GM12874 (cell line): ENCODE measurements around the gene JPT1.

Experiments
- CTCF ChIP-seq: IDR thresholded peaks from 2 replicates; pipeline ENCODE4 v1.5.1; 2011; ENCODE audit warnings: low read depth, mild to moderate bottlenecking, control low read depth, low read length, moderate library complexity; ENCODE audit not compliant: insufficient read depth

The JPT1 gene

DNA sequence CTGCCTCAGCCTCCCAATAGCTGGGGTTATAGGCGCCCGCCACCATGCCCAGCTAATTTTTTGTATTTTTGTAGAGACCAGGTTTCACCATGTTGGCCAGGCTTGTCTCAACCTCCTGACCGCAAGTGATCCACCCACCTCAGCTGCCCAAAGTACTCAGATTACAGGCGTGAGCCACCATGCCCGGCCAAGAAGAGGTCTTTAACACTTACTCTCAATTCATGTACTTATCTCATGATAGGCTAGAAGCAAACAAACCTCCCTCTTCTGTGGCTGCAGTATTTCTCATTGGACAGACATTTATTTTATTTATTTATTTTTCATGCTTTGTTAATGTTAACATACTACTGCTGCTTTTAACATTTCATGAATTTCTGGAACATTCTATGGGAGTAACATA, 15.8 kb downstream of the JPT1 start:
- no peak for TF ChIP-seq CTCF

DNA sequence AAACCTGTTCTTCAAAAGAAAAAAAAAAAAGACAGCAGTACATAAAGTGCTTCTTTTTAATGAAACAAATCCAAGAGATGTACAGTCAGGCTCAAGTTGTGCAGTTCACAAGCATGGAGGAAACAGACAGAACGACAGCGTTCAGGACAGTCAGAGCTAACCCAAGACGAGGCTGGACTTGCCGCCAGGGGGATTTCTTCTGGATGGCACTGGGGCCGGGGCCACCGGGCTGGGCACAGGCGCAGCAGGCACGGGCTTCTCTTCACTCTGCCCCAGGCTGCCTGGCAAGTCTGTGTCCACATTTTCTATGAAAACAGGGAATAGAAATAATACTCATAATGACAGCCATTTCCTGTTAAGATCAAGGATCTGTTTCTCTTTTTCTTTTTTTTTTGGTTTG, 18.4 kb downstream of the JPT1 start:
- no peak for TF ChIP-seq CTCF

DNA sequence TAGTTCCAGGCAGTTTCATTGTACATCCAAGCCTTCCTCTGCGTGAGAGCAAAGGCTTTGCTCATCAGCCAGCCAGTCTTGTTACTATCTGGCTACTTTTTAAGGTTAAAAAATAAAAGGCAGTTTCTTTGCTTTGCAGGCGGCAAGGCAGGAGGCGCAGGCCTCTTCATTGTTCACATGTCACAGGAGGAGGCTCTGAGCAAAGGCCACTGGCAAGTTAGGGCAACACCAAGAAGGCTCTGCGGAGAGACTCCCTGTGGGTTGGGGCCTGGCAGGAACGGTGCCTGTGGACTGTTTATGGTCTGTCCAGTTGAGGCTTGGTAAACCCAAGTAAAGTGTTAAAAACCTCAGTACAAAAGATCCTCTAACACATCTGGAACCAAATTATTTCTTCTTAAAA, 18.9 kb downstream of the JPT1 start:
- TF ChIP-seq CTCF = no peak

DNA sequence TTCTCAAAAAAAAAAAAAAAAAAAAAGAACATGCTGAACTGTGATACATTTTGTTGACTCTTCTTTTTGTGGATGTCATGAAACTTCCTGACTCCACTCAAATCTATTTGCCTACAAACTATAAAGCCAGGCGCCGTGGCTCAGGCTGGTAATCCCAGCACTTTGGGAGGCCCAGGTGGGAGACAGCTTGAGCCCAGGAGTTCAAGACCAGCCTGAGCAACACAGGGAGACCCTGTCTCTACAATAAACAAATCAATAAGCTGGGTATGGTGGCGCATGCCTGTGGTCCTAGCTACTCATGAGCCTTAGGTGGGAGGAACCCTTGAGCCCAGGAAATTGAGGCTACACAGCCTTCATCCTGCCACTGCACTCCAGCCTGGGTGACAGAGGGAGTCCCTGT, 21.3 kb downstream of the JPT1 start:
- no peak for TF ChIP-seq CTCF

DNA sequence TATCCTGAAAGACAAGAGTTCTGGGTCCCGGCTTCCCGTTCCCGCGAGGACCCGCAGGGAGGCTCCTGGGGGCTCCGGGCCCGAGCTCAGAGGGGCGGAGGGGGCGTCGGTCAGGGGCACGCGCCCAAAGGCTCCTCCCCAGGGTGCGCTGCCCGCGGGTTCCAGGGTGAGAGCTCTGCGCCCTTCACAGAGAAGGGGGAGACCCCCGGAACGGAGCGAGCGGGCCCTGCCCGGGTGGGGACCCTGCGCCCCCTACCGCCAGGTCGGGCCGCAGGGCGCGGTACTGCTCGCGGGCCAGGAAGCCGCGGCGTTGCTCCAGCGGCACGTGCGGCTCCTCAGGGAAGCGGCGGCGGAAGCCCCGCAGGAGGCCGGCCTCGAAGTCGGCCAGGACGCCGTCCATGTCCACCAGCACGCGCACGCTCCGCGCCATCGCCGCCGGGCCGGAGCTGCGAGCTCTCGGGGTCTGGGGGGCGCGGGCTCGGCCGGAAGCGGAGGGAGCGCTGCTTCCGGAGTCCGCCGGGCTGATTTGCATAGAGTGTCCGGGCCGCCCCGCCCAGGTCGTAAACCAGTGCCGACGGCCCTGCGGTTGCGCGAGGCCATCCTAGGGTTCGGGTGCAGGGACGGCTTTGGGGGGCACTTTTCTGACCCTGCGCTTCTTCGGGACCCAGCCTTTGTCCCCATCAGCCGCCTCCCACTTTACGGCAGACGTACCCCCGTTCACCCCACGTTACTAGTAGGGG, 22.9 kb downstream of the JPT1 start, which contains the start of gene NT5C:
NT5C (minus strand) TSS at position 465 of the 740 bp plus-strand sequence; CDS start at position 430, 35 bp downstream.
- peak; percentile 91 for TF ChIP-seq CTCF

DNA sequence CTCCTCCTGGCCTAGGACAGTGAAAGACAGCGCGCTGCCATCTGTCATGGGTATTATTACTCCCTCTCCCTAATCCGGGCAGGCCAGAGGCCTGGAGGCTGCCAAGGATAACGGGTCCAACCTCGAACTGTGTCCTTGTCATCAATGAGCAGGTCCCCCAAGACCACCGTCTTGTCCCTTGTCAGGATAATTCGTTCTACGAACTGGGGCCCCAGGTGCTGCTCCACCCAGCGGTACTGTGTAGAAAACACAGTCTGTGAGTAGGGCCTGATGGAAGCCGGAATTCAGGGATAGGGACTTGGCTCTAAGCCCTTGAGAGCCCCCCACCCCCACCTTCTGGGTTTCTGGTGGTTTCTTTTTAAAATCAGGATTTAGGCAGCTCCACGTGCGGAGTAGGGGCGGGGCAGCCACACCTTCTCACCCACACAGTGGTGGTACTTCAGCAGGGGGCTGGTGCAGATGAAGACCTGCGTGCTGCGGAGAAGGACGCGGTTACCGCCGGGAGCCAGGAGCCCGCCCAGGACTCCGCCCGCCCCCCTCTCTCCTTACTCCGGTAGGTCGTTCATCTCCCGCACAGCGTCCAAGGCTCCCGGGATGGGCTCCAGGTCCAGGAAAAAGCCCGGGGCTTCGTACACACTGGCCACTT, 23.6 kb downstream of the JPT1 start:
- TF ChIP-seq CTCF = peak; percentile 64

DNA sequence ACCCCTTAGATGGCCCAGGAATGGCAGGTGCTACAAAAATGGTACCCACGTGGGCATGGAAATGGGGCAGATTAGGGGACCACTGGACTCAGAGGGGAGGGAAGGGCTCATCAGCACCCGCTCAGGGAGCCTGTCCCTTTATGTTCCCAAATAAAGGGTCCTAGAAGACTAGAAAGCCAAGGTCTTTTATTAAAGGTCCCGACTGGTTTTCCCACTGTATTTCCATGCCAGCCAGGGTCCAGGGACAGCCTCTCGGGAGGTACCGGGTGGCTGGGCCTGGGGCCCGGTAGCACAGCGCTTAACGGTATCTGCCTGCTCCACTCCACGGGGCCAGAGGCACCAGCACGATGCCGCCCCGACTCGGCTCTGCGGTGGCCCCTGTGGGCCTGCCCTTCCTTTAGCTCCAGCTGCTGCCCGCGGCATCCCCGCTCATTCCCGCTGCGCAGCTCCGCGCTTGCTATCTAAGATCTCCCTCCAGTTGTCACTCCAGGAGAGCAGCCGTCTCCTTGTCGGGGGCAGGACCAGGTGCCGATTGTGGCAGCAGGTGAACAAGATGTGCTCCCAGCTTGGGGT, 24.2 kb downstream of the JPT1 start:
- TF ChIP-seq CTCF = no peak
